GM12878 (cell line): ENCODE results near the gene LRRC7. TPM values are rescaled to one million over a fixed set of nuclear protein-coding genes. Genes with fewer than 3 reads are reported as not detected.

Experiments
- ATAC-seq: fragments of 200-7000 bp; cut with Tn5 transposase; 3 replicates; pipeline ENCODE4 v1.9.1; 2020; ENCODE audit warnings: mild to moderate bottlenecking, moderate library complexity
- BruUV-seq: library from RNA; stranded (reverse); fragments of 400-500 nt; replicated peaks from 2 replicates; lab custom pipeline; 2021; lab: Mats Ljungman, UMichigan
- CTCF ChIA-PET: fragments of 300-600 bp; sonication (Branson Sonifier 250); formaldehyde crosslinking; extraction: SDS; loops from one replicate; lab custom pipeline; 2021; ENCODE audit warnings: inconsistent platforms; lab: Yijun Ruan, JAX
- POLR2A ChIA-PET: fragments of 350-600 bp; formaldehyde crosslinking; extraction: SDS; loops from one replicate; lab custom pipeline; 2021; ENCODE audit warnings: inconsistent platforms; lab: Charles Lee
- RAD21 ChIA-PET: fragments of 300-600 bp; sonication (Branson Sonifier 250); formaldehyde crosslinking; loops from one replicate; lab custom pipeline; 2023; ENCODE audit warnings: antibody characterized with exemption; ENCODE audit not compliant: unreplicated experiment; lab: Charles Lee
- SMC1A ChIA-PET: fragments of 300-600 bp; sonication (Branson Sonifier 250); formaldehyde crosslinking; loops from one replicate; lab custom pipeline; 2023; ENCODE audit not compliant: unreplicated experiment, uncharacterized antibody; lab: Charles Lee
- DNase-seq: peaks from one replicate; pipeline ENCODE4 v3.0.0-alpha.2; 2011; ENCODE audit warnings: low read depth, low spot score
- FAIRE-seq: peaks from 3 replicates; lab custom pipeline; 2011; peaks lifted over from hg19 to GRCh38; lab: Jason Lieb, UNC
- H2AFZ ChIP-seq: 2 replicates; pipeline ENCODE4 v1.6.0; 2011; ENCODE audit warnings: low read depth, low read length, control low read depth; ENCODE audit not compliant: control insufficient read depth
- H3K27ac ChIP-seq: 2 replicates; pipeline ENCODE4 v1.5.1; 2011; ENCODE audit warnings: control low read depth; ENCODE audit not compliant: control insufficient read depth, insufficient read depth
- H3K27me3 ChIP-seq, 2 experiments: replicated peaks in 1 of 2; 2 replicates each; pipeline versions ENCODE4 v1.6.0 to v1.6.1; 2011; ENCODE audit warnings: low read length in 1 of 2; ENCODE audit not compliant: control insufficient read depth in 2 of 2, insufficient read depth in 2 of 2
- H3K36me3 ChIP-seq, 2 experiments: 2 replicates each; pipeline ENCODE4 v1.5.1; 2011; ENCODE audit warnings: low read length in 1 of 2; ENCODE audit not compliant: control insufficient read depth in 2 of 2, insufficient read depth in 2 of 2
- H3K4me1 ChIP-seq: 2 replicates; pipeline ENCODE4 v1.6.1; 2011; ENCODE audit warnings: mild to moderate bottlenecking, low read length, moderate library complexity, mixed read lengths; ENCODE audit not compliant: control insufficient read depth, insufficient read depth
- H3K4me2 ChIP-seq: 2 replicates; pipeline ENCODE4 v1.6.0; 2011; ENCODE audit warnings: control low read depth; ENCODE audit not compliant: control insufficient read depth, insufficient read depth
- H3K4me3 ChIP-seq: fragments of 200-600 bp; sonication (generic); 2 replicates; pipeline ENCODE4 v1.5.1; 2016
- H3K79me2 ChIP-seq: 2 replicates; pipeline ENCODE4 v1.6.0; 2011; ENCODE audit warnings: low read length; ENCODE audit not compliant: control insufficient read depth, insufficient read depth
- H3K9ac ChIP-seq: 2 replicates; pipeline ENCODE4 v1.8.0; 2011; ENCODE audit warnings: low read length, control low read depth, mixed read lengths; ENCODE audit not compliant: control insufficient read depth, insufficient read depth
- H3K9me3 ChIP-seq: replicated peaks from 3 replicates; pipeline ENCODE4 v1.5.1; 2011; ENCODE audit warnings: mild to moderate bottlenecking, low read length; ENCODE audit not compliant: control insufficient read depth, insufficient read depth
- H4K20me1 ChIP-seq: 2 replicates; pipeline ENCODE4 v1.6.0; 2011; ENCODE audit not compliant: control insufficient read depth, insufficient read depth
- ATF2 ChIP-seq: IDR thresholded peaks from 2 replicates; pipeline ENCODE4 v1.6.1; 2012; ENCODE audit warnings: low read length, inconsistent platforms
- ATF3 ChIP-seq: IDR thresholded peaks from 2 replicates; pipeline ENCODE4 v1.6.1; 2011; ENCODE audit warnings: low read depth, mild to moderate bottlenecking, low read length, moderate library complexity, borderline replicate concordance; ENCODE audit errors: extremely low read depth
- BACH1 ChIP-seq: fragments of 450-650 bp; IDR thresholded peaks from 2 replicates; pipeline ENCODE4 v1.6.1; 2017; ENCODE audit warnings: mild to moderate bottlenecking, borderline replicate concordance
- CBFB ChIP-seq: IDR thresholded peaks from 2 replicates; pipeline ENCODE4 v1.6.1; 2016; ENCODE audit warnings: antibody characterized with exemption, low read depth
- E2F8 ChIP-seq: fragments of 450-650 bp; IDR thresholded peaks from 2 replicates; pipeline ENCODE4 v1.6.1; 2018; ENCODE audit warnings: mild to moderate bottlenecking, low read depth, moderate library complexity; ENCODE audit not compliant: partially characterized antibody
- FOXK2 ChIP-seq: fragments of 450-650 bp; IDR thresholded peaks from 2 replicates; pipeline ENCODE4 v1.6.1; 2017; ENCODE audit warnings: mild to moderate bottlenecking, moderate library complexity
- HDGF ChIP-seq: fragments of 450-650 bp; IDR thresholded peaks from 2 replicates; pipeline ENCODE4 v1.6.1; 2016; ENCODE audit warnings: antibody characterized with exemption
- PKNOX1 ChIP-seq: fragments of 450-650 bp; IDR thresholded peaks from 2 replicates; pipeline ENCODE4 v1.6.1; 2016; ENCODE audit warnings: mild to moderate bottlenecking
- RAD51 ChIP-seq: fragments of 450-650 bp; IDR thresholded peaks from 2 replicates; pipeline ENCODE4 v1.6.1; 2016; ENCODE audit warnings: moderate library complexity, mild to moderate bottlenecking, inconsistent platforms
- SIX5 ChIP-seq: IDR thresholded peaks from 2 replicates; pipeline ENCODE4 v1.6.1; 2011; ENCODE audit warnings: mild to moderate bottlenecking, low read depth, low read length, moderate library complexity; ENCODE audit not compliant: severe bottlenecking
- YY1 ChIP-seq: IDR thresholded peaks from 2 replicates; pipeline ENCODE4 v1.6.1; 2011; ENCODE audit warnings: low read depth, mild to moderate bottlenecking, low read length
- ZNF592 ChIP-seq: fragments of 450-650 bp; IDR thresholded peaks from 2 replicates; pipeline ENCODE4 v1.6.1; 2017; ENCODE audit warnings: mild to moderate bottlenecking, moderate library complexity
- ZNF622 ChIP-seq: fragments of 450-650 bp; IDR thresholded peaks from 2 replicates; pipeline ENCODE4 v1.6.1; 2017; ENCODE audit warnings: mild to moderate bottlenecking, inconsistent platforms
- WGBS: methylation state at CpG from one replicate; pipeline ENCODE4 v1.1.6; 2016; ENCODE audit warnings: low lambda C conversion rate; ENCODE audit not compliant: insufficient replicate concordance, insufficient coverage; ENCODE audit errors: missing lambda C conversion rate; 5-methylcytosine and 5-hydroxymethylcytosine counted together
- in situ Hi-C: fragments of 300-500 bp; cut with MboI; formaldehyde crosslinking; loops from 9 replicates; pipeline ENCODE4 v1.14.3; 2018; ENCODE audit warnings: mixed read lengths
- intact Hi-C: fragments of 100-400 bp; cut with micrococcal nuclease; formaldehyde crosslinking; loops from one replicate; pipeline ENCODE4 v1.14.2; 2022; ENCODE audit not compliant: unreplicated experiment
- polyA plus RNA-seq, 11 experiments: library from polyadenylated mRNA; depleted of rRNA in 4 of 11; unstranded in 6 of 11; stranded (reverse) in 5 of 11; fragments of >200 nt; fragmentation: Nextera tagmentation in 4 of 11; fragmentation: Illumina TruSeq in 1 of 11; extraction: Ambion mirVana in 4 of 11; extraction: Trizol in 1 of 11; gene quantifications; 1 replicate in 1 of 11; 2 replicates in 10 of 11; pipeline versions ENCODE4 v1.2.1 to v1.2.3, GENCODE V29; 2011 to 2016; ENCODE audit warnings: inconsistent platforms in 2 of 11, missing spikeins in 2 of 11, low read depth in 1 of 11
- total RNA-seq, 4 experiments: library from RNA; depleted of rRNA in 3 of 4; stranded (reverse); fragments of >200 nt in 3 of 4; fragmentation: Illumina TruSeq in 1 of 4; extraction: Trizol in 1 of 4; gene quantifications; 2 replicates each; pipeline versions ENCODE4 v1.2.1 to v1.2.3, GENCODE V29; 2013 to 2021

The LRRC7 gene
- total and polyA plus RNA-seq, 10 of the 15 experiments (the other 5 are each of a cell fraction or from before 2014, with no cell fraction given) = 0.05 to 1.4 (median 0.24) TPM; not detected in 5

GRCh38 chr1:69595486-69595885 lies 27.8 kb downstream of the LRRC7 start:
- H3K79me2 ChIP-seq = no peaks in the 10 kb centered on the region
- H3K27me3 ChIP-seq = no peaks in the 10 kb centered on the region
- no peaks in the 10 kb centered on the region for H3K4me1 ChIP-seq
- H3K36me3 ChIP-seq = no peaks in the 10 kb centered on the region
- RAD21 ChIA-PET = no interaction called here
- no peak for ATAC-seq
- in situ Hi-C loops (no loop called here), intact Hi-C loops (loop anchor here (2.0 kb wide), 1 partner anchor 21 kb away; no protein-coding TSS in a partner anchor)
- H3K4me2 ChIP-seq = no peak overlapping the region
- no peak overlapping the region for H3K27ac ChIP-seq
- H2AFZ ChIP-seq = no peak overlapping the region
- DNase-seq = no peak
- BruUV-seq = no TSS peak
- 68% methylated on average over 2 of the region's 2 CpGs for whole genome bisulfite sequencing
- no peak overlapping the region for H3K4me3 ChIP-seq
- CTCF ChIA-PET = no interaction called here
- FAIRE-seq = no peak
- SMC1A ChIA-PET = no interaction called here
- POLR2A ChIA-PET = no interaction called here
- H3K9ac ChIP-seq = no peak overlapping the region
- H3K9me3 ChIP-seq = no peaks in the 10 kb centered on the region
- no peaks in the 10 kb centered on the region for H4K20me1 ChIP-seq
- TF ChIP-seq SIX5 (no peak), ATF3 (no peak), YY1 (no peak), FOXK2 (no peak), BACH1 (no peak), E2F8 (no peak), RAD51 (no peak), ATF2 (no peak), CBFB (no peak), ZNF622 (no peak), PKNOX1 (no peak), ZNF592 (no peak), HDGF (no peak)
